ENCODE results near the gene TSPAN2.

The TSPAN2 gene

GRCh38 chr1:115133440-115133839, 44.1 kb upstream of the TSPAN2 start:
- no peaks in the 10 kb centered on the region for H3K4me1 ChIP-seq (ENCODE audit: low read length)
- H3K36me3 ChIP-seq (replicated peaks; ENCODE audit: insufficient read depth, low read length) = no peaks in the 10 kb centered on the region
- no peak overlapping the region for H3K4me3 ChIP-seq (ENCODE audit: low read length)
- H2AFZ ChIP-seq (ENCODE audit: low read length) = no peak overlapping the region
- DNase-seq = no peak
- no peaks in the 10 kb centered on the region for H3K9me2 ChIP-seq (replicated peaks; ENCODE audit: insufficient read depth, low read length)
- no peaks in the 10 kb centered on the region for H3K27me3 ChIP-seq (replicated peaks; ENCODE audit: insufficient read depth, low read length)
- TF ChIP-seq CTCF (IDR thresholded peaks at IDR 0.05; ENCODE audit: low read length) (no peak), EZH2 (optimal IDR thresholded peaks at IDR 0.05; ENCODE audit: low read depth, low read length) (no peak), EZH2phosphoT487 (IDR thresholded peaks at IDR 0.05; ENCODE audit: low read length) (no peak)
- H3F3A ChIP-seq (ENCODE audit: insufficient read depth, low read length) = no peaks in the 10 kb centered on the region
- no peaks in the 10 kb centered on the region for H3K79me2 ChIP-seq (ENCODE audit: low read length)
- H3K4me2 ChIP-seq (ENCODE audit: low read depth, low read length) = no peak overlapping the region
- no peaks in the 10 kb centered on the region for H4K20me1 ChIP-seq (ENCODE audit: insufficient read depth, low read length)
- H3K27ac ChIP-seq (ENCODE audit: low read length) = no peak overlapping the region
- no peaks in the 10 kb centered on the region for H3K9me3 ChIP-seq (replicated peaks; ENCODE audit: insufficient read depth, low read length)
- no peak overlapping the region for H3K9ac ChIP-seq (ENCODE audit: low read length)

GRCh38 chr1:115130786-115131185, 41.5 kb upstream of the TSPAN2 start:
- H3K27me3 ChIP-seq (replicated peaks; ENCODE audit: insufficient read depth, low read length) = no peaks in the 10 kb centered on the region
- no peaks in the 10 kb centered on the region for H3K4me1 ChIP-seq (ENCODE audit: low read length)
- no peaks in the 10 kb centered on the region for H3K9me3 ChIP-seq (replicated peaks; ENCODE audit: insufficient read depth, low read length)
- no peak for DNase-seq
- H3K4me2 ChIP-seq (ENCODE audit: low read depth, low read length) = no peak overlapping the region
- no peaks in the 10 kb centered on the region for H4K20me1 ChIP-seq (ENCODE audit: insufficient read depth, low read length)
- no peaks in the 10 kb centered on the region for H3K79me2 ChIP-seq (ENCODE audit: low read length)
- H3K36me3 ChIP-seq (replicated peaks; ENCODE audit: insufficient read depth, low read length) = no peaks in the 10 kb centered on the region
- H3F3A ChIP-seq (ENCODE audit: insufficient read depth, low read length) = no peaks in the 10 kb centered on the region
- no peak overlapping the region for H2AFZ ChIP-seq (ENCODE audit: low read length)
- TF ChIP-seq EZH2 (optimal IDR thresholded peaks at IDR 0.05; ENCODE audit: low read depth, low read length) (no peak), EZH2phosphoT487 (IDR thresholded peaks at IDR 0.05; ENCODE audit: low read length) (no peak), CTCF (IDR thresholded peaks at IDR 0.05; ENCODE audit: low read length) (no peak)
- H3K4me3 ChIP-seq (ENCODE audit: low read length) = no peak overlapping the region
- no peak overlapping the region for H3K27ac ChIP-seq (ENCODE audit: low read length)
- H3K9me2 ChIP-seq (replicated peaks; ENCODE audit: insufficient read depth, low read length) = no peaks in the 10 kb centered on the region
- no peak overlapping the region for H3K9ac ChIP-seq (ENCODE audit: low read length)

- Histone ChIP-seq H3K9me3 (replicated peaks; ENCODE audit: insufficient read depth, low read length) (no peaks in the 10 kb centered on the region), H3K27ac (ENCODE audit: low read length) (no peak overlapping the region), H2AFZ (ENCODE audit: low read length) (no peak overlapping the region), H3K27me3 (replicated peaks; ENCODE audit: insufficient read depth, low read length) (no peaks in the 10 kb centered on the region), H4K20me1 (ENCODE audit: insufficient read depth, low read length) (no peaks in the 10 kb centered on the region), H3K79me2 (ENCODE audit: low read length) (no peaks in the 10 kb centered on the region), H3K4me1 (ENCODE audit: low read length) (no peaks in the 10 kb centered on the region), H3K9me2 (replicated peaks; ENCODE audit: insufficient read depth, low read length) (no peaks in the 10 kb centered on the region), H3K36me3 (replicated peaks; ENCODE audit: insufficient read depth, low read length) (no peaks in the 10 kb centered on the region), H3F3A (ENCODE audit: insufficient read depth, low read length) (no peaks in the 10 kb centered on the region), H3K4me3 (ENCODE audit: low read length) (no peak overlapping the region), H3K9ac (ENCODE audit: low read length) (no peak overlapping the region), H3K4me2 (ENCODE audit: low read depth, low read length) (no peak overlapping the region)
- no peak for TF ChIP-seq EZH2phosphoT487 (IDR thresholded peaks at IDR 0.05; ENCODE audit: low read length)
- DNase-seq = no peak
Measured at GRCh38 chr1:115129071-115129640, 39.9 kb upstream of the TSPAN2 start.

GRCh38 chr1:115127539-115127938, 38.2 kb upstream of the TSPAN2 start:
- Histone ChIP-seq H3F3A (ENCODE audit: insufficient read depth, low read length) (no peaks in the 10 kb centered on the region), H3K27ac (ENCODE audit: low read length) (no peak overlapping the region), H3K4me2 (ENCODE audit: low read depth, low read length) (no peak overlapping the region), H3K4me1 (ENCODE audit: low read length) (no peaks in the 10 kb centered on the region), H3K9ac (ENCODE audit: low read length) (no peak overlapping the region), H3K79me2 (ENCODE audit: low read length) (no peaks in the 10 kb centered on the region), H2AFZ (ENCODE audit: low read length) (no peak overlapping the region), H3K9me2 (replicated peaks; ENCODE audit: insufficient read depth, low read length) (no peaks in the 10 kb centered on the region), H4K20me1 (ENCODE audit: insufficient read depth, low read length) (no peaks in the 10 kb centered on the region), H3K27me3 (replicated peaks; ENCODE audit: insufficient read depth, low read length) (no peaks in the 10 kb centered on the region), H3K36me3 (replicated peaks; ENCODE audit: insufficient read depth, low read length) (no peaks in the 10 kb centered on the region), H3K4me3 (ENCODE audit: low read length) (no peak overlapping the region), H3K9me3 (replicated peaks; ENCODE audit: insufficient read depth, low read length) (no peaks in the 10 kb centered on the region)
- DNase-seq = no peak
- no peak for TF ChIP-seq EZH2phosphoT487 (IDR thresholded peaks at IDR 0.05; ENCODE audit: low read length)
